Measurements from ENCODE around the gene RAD23B.

Gene RAD23B

GRCh38 chr9:107342476-107343161 lies 59.5 kb downstream of the RAD23B start:
- FAIRE-seq, result no peak
- no peak for DNase-seq (ENCODE audit: insufficient read length, low spot score)
- TF ChIP-seq POLR2A (IDR thresholded peaks at IDR 0.05; ENCODE audit: low read depth, low read length), result no peak

DNA sequence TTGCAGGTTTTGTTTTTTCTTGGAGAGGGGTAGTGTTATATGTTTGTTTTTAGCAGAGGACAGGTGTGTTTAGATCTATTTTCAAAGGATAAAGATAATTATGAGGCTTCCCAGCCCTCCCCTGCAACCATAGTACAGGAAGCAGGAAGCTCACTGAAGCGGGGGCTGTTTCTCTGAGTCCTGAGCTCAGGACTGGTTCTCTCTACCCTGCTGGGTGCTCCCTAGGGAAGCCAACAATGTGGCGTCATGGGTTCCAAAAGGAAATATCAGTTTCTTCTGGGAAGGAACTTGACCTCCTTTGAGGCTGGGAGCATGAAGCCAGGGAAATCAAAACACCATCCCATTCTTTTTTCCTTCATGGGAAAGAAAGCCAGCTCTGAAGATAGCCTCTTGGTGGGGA lies 62.2 kb downstream of the RAD23B start:
- TF ChIP-seq POLR2A (IDR thresholded peaks at IDR 0.05; ENCODE audit: low read depth, low read length), result no peak
- FAIRE-seq (no peak), DNase-seq (ENCODE audit: insufficient read length, low spot score) (no peak)

DNA sequence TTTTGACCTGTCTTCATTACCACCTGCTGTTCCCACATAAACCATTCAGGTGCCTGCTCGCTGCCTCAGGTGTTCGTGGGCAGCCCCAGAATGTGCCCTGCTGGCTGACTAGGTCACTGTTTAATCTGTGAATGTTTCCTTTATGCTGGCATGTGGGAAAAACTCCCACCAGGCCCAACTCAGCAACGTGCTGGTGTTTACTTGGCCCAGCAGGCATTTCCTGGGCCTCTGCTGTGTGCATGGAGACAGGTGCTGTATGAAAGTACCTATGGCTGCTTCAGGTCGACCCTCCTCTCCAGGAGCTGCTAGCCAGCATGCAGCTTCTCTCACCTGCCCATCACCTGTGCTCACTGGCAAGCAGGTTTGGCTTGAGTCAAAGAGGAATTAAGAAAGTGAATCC lies 65.8 kb downstream of the RAD23B start:
- FAIRE-seq, result no peak
- DNase-seq (ENCODE audit: insufficient read length, low spot score), result no peak
- no peak for TF ChIP-seq POLR2A (IDR thresholded peaks at IDR 0.05; ENCODE audit: low read depth, low read length)

DNA sequence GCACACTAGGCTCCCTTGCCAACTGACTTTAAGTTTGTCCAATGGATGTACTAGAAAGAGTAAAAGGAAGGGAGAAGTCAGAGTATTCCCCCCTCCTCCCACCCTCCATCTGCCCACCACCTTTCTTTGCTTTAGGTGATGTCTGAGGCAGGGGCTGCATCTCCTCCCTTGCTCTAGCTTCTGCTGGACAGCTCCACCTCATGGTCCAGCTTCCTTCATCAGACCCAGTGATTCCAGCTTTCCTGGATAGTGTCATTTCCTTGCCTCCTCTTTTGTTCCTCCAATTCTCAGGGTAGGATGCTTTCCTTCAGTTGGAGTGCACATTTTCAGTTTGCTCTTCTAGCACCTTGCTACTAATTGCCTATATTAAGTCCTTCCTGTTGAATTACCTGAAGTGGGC lies 67.4 kb downstream of the RAD23B start:
- FAIRE-seq, result no peak
- TF ChIP-seq POLR2A (IDR thresholded peaks at IDR 0.05; ENCODE audit: low read depth, low read length), result no peak
- no peak for DNase-seq (ENCODE audit: insufficient read length, low spot score)

DNA sequence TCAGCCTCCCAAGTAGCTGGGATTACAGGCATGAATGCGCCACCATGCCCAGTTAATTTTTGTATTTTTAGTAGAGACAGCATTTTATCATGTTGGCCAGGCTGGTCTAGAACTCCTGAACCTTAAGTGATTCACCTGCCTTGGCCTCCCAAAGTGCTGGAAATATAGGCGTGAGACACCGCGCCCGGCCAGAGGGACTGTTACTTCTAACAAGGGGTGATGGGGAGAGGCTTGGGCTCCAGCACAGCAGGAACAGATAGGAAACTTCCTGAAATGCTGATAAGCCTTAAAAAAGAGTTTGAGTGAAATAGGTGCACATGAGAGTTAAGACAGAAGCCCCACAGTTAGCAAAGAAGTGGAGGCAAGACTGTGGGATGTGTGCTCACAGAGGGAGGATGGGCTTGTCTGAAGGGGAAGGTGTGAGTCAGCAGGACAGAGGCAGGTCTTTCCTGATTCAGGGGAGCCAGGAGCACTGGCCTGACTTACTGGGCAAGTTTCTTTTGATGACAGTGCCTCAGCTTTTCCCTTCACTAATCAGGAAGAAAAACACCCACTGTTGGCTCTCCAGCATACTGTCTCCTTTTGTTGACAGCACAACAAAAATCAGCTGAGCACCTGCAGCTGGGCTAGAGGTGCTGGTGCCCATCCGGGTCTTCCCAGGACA lies 68.4 kb downstream of the RAD23B start:
- no peak for TF ChIP-seq POLR2A (IDR thresholded peaks at IDR 0.05; ENCODE audit: low read depth, low read length)
- DNase-seq (ENCODE audit: insufficient read length, low spot score), result no peak
- no peak for FAIRE-seq

DNA sequence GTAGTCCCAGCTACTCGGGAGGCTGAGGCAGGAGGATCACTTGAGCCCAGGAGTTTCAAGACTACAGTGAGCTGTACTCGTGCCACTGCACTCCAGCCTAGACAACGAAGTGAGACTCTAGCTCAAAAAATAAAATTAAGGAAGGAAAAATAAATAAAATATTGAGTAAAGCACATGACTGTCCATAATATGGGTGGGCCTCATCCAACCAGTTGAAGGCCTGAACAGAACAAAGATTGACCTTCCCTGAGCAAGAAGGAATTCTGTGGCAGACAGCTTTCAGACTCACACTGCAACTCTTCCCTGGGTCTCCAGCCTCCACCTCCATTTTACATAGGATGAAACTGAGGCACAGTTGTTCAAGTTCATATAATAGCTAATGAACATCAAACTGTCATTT lies 72.3 kb downstream of the RAD23B start:
- no peak for TF ChIP-seq POLR2A (IDR thresholded peaks at IDR 0.05; ENCODE audit: low read depth, low read length)
- FAIRE-seq (no peak), DNase-seq (ENCODE audit: insufficient read length, low spot score) (no peak)

DNA sequence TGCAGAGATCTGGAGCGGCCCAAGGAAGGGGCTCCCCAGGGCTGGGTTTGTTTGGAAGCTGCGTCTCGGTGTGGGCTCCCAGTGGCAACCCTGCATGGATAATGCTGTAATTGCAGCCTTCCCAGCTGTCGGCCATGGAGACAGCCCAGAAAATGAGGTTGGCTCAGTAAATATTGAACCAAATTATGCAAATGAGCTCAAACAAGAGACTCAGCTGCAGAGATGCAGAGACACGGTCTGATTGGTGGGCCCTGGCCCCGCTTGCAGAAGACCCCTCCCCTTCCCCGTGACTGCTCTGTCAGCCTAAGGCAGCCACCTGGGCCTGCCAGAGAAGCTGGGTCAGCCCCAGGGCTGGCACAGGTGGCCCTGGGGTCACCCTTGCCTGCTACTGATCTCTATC lies 75.9 kb downstream of the RAD23B start:
- FAIRE-seq (no peak), DNase-seq (ENCODE audit: insufficient read length, low spot score) (no peak)
- TF ChIP-seq POLR2A (IDR thresholded peaks at IDR 0.05; ENCODE audit: low read depth, low read length), result no peak

DNA sequence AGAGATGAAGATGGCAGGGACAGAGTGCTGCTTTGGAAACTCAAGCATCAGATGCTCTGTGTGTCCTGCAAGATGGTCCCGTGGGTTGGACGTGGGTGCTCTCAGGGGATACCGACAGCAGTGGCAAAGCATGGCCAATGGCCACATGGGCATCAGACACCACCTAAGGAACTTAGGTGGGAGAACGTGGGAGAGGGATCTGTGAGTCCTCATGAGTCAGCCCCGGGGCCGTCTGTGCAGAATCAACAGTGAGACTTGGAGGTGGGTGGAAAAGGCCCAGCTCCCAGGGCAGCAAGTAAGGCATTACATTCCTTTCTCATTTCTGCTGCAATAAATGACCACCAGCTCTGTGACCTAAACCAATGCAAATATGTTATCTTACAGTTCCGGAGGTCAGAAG lies 77.0 kb downstream of the RAD23B start:
- FAIRE-seq, result no peak

DNA sequence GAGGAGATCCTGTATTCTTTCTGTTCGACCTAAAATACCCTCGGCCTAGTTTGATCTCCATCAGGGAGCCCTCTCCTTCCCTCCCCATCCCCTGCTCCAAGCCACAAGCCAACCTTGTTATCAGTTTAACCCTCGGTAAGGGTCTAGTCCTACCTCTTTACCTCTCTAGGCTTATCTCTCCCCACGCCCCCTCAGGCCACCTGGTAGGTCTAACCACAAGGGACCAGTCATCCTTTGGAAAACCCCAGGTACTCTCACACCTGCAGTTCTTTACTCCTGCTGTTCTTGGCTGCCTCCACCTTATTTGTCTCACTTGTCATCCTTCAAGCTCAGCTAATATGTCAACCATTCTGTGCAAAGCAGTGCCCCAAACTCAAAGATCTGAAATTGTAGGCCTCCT lies 78.7 kb downstream of the RAD23B start:
- no peak for TF ChIP-seq POLR2A (IDR thresholded peaks at IDR 0.05; ENCODE audit: low read depth, low read length)
- DNase-seq (ENCODE audit: insufficient read length, low spot score) (no peak), FAIRE-seq (no peak)

More for the DNA sequence above, 77.0 kb downstream of the RAD23B start:
- no peak for TF ChIP-seq POLR2A (IDR thresholded peaks at IDR 0.05; ENCODE audit: low read depth, low read length)
- no peak for DNase-seq (ENCODE audit: insufficient read length, low spot score)

- TF ChIP-seq POLR2A (IDR thresholded peaks at IDR 0.05; ENCODE audit: low read depth, low read length), result no peak
- DNase-seq (ENCODE audit: insufficient read length, low spot score) (no peak), FAIRE-seq (no peak)
Observed at GRCh38 chr9:107363516-107364152, 80.6 kb downstream of the RAD23B start.

- TF ChIP-seq POLR2A (IDR thresholded peaks at IDR 0.05; ENCODE audit: low read depth, low read length), result no peak
- FAIRE-seq (no peak), DNase-seq (ENCODE audit: insufficient read length, low spot score) (no peak)
Observed at GRCh38 chr9:107367727-107368502, 84.8 kb downstream of the RAD23B start.

DNA sequence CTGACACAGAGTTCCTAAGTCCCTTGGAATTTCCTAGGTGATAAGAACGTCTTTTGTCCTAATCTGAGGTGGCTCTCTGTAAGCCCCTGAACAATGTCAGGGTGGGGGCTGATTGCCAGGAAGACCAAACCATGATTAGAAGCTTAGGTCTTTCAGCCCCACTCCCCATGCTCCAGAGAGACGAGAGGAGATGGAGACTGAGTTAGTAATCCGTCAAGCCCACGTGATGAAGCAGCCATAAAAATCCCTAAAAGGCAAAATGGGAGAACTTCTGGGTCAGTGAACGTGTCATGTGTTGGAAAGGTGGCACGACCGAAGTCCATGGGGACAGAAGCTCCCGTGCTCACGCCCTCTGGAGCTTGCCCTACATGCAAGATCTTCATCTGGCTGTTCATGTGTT lies 85.6 kb downstream of the RAD23B start:
- DNase-seq (ENCODE audit: insufficient read length, low spot score), result no peak
- FAIRE-seq, result no peak
- TF ChIP-seq POLR2A (IDR thresholded peaks at IDR 0.05; ENCODE audit: low read depth, low read length), result no peak

- no peak for FAIRE-seq
Observed at GRCh38 chr9:107373809-107374208, 90.7 kb downstream of the RAD23B start.

GRCh38 chr9:107375001-107375400 lies 91.9 kb downstream of the RAD23B start:
- FAIRE-seq, result no peak
- TF ChIP-seq POLR2A (IDR thresholded peaks at IDR 0.05; ENCODE audit: low read depth, low read length), result no peak
- no peak for DNase-seq (ENCODE audit: insufficient read length, low spot score)

More at GRCh38 chr9:107373809-107374208, 90.7 kb downstream of the RAD23B start:
- TF ChIP-seq POLR2A (IDR thresholded peaks at IDR 0.05; ENCODE audit: low read depth, low read length), result no peak
- DNase-seq (ENCODE audit: insufficient read length, low spot score), result no peak
